Stimulated activated naive B cell treated with anti-CD40 and anti-IgM and Interleukin-4, amounts not matched to agents 10 μg/mL and 1 μg/mL and 100 μg/mL, for 72 hours (primary cell): ENCODE results near the gene DGKZ.

ENCODE experiments used
- ATAC-seq, 2 donors: fragments of 150-1000 bp; cut with Tn5 transposase; replicated peaks; 2 replicates each; pipeline ENCODE4 v1.10.0; 2021; ENCODE audit warnings: moderate library complexity in 1 of 2
- DNase-seq: peaks from one replicate; pipeline ENCODE4 v3.0.0; 2021
- H3K27ac Mint-ChIP-seq: one replicate; pipeline ENCODE4 v1.8.0; 2022; ENCODE audit warnings: mild to moderate bottlenecking, mixed read lengths
- H3K27me3 Mint-ChIP-seq, 2 donors: one replicate each; pipeline ENCODE4 v1.8.0; 2022; ENCODE audit warnings: mixed read lengths in 2 of 2
- H3K36me3 Mint-ChIP-seq, 2 donors: one replicate each; pipeline ENCODE4 v1.8.0; 2022; ENCODE audit warnings: mixed read lengths in 2 of 2, mild to moderate bottlenecking in 1 of 2
- H3K4me1 Mint-ChIP-seq, 2 donors: one replicate each; pipeline ENCODE4 v1.8.0; 2022; ENCODE audit warnings: mixed read lengths in 2 of 2, mild to moderate bottlenecking in 1 of 2
- H3K4me3 Mint-ChIP-seq, 2 donors: one replicate each; pipeline ENCODE4 v1.8.0; 2022; ENCODE audit warnings: mild to moderate bottlenecking in 2 of 2, mixed read lengths in 2 of 2, moderate library complexity in 1 of 2
- H3K9me3 Mint-ChIP-seq, 2 donors: one replicate each; pipeline ENCODE4 v1.8.0; 2022; ENCODE audit warnings: mixed read lengths in 2 of 2, mild to moderate bottlenecking in 1 of 2

Gene DGKZ

GRCh38 chr11:46315033-46315738 lies 32.1 kb upstream of the DGKZ start:
- Mint-ChIP-seq H3K9me3 (peaks cover 2 to 10% of the 10 kb centered on the region in 2 donors), H3K27ac (no peak overlapping the region), H3K36me3 (no peaks in the 10 kb centered on the region), H3K27me3 (peaks cover 11 to 17% of the 10 kb centered on the region in 2 donors), H3K4me3 (no peak overlapping the region), H3K4me1 (peaks cover 18 to 24% of the 10 kb centered on the region in 2 donors)
- peak; percentile 56 for DNase-seq
- peak; percentile 69 to 70 for ATAC-seq

- Mint-ChIP-seq H3K27me3 (peaks cover 6 to 17% of the 10 kb centered on the region in 2 donors), H3K4me3 (no peak overlapping the region), H3K27ac (no peak overlapping the region), H3K36me3 (peaks cover 0 to 1% of the 10 kb centered on the region in 2 donors), H3K4me1 (peaks cover 16 to 25% of the 10 kb centered on the region in 2 donors), H3K9me3 (peaks cover 3 to 10% of the 10 kb centered on the region in 2 donors)
- ATAC-seq, result no peak
- DNase-seq, result no peak
These were observed 31.3 kb upstream of the DGKZ start for GRCh38 chr11:46315783-46316563.

DNA sequence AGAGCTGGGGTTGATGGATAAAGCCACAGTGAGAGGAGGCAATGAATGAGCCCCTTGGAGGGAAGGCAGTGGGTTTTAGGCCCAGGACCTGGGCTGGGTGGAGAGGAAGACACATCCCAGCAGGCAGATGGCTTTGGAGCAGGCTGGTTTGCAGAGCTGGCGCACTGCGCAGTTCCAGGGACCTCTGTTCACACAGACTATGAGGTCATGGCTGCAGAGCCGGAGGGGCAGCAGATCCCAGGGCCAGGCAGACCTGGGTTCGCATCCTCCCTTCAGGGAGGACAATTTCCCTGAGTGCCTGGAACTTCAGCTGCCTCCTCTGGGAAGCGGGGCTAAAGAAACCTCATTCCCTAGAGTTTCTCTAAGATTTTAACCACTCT lies 28.2 kb upstream of the DGKZ start:
- Mint-ChIP-seq H3K36me3 (peaks cover 0 to 1% of the 10 kb centered on the region in 2 donors), H3K27me3 (peaks cover 6% of the 10 kb centered on the region in 2 donors), H3K27ac (peak overlapping the region; percentile 68), H3K9me3 (peaks cover 3 to 10% of the 10 kb centered on the region in 2 donors), H3K4me1 (peaks cover 16 to 25% of the 10 kb centered on the region in 2 donors), H3K4me3 (peak overlapping the region; percentile 54 to 66)
- ATAC-seq (no peak), DNase-seq (no peak)

- ATAC-seq (no peak), DNase-seq (no peak)
- Mint-ChIP-seq H3K4me3 (no peak overlapping the region), H3K4me1 (peaks cover 14 to 19% of the 10 kb centered on the region in 2 donors), H3K36me3 (peaks cover 0 to 1% of the 10 kb centered on the region in 2 donors), H3K27ac (no peak overlapping the region), H3K9me3 (peaks cover 3 to 10% of the 10 kb centered on the region in 2 donors), H3K27me3 (peaks cover 14 to 16% of the 10 kb centered on the region in 2 donors)
These were observed 25.5 kb upstream of the DGKZ start for GRCh38 chr11:46321757-46322156.

GRCh38 chr11:46322759-46323158 lies 24.5 kb upstream of the DGKZ start:
- no peak overlapping the region for H3K27ac Mint-ChIP-seq
- peaks cover 16 to 18% of the 10 kb centered on the region in 2 donors for H3K4me1 Mint-ChIP-seq
- DNase-seq (no peak), ATAC-seq (no peak)
- H3K4me3 Mint-ChIP-seq, result no peak overlapping the region
- peaks cover 3 to 10% of the 10 kb centered on the region in 2 donors for H3K9me3 Mint-ChIP-seq
- peaks cover 0 to 1% of the 10 kb centered on the region in 2 donors for H3K36me3 Mint-ChIP-seq
- H3K27me3 Mint-ChIP-seq, result peaks cover 20 to 23% of the 10 kb centered on the region in 2 donors

- Mint-ChIP-seq H3K4me3 (no peak overlapping the region), H3K27me3 (peaks cover 54 to 55% of the 10 kb centered on the region in 2 donors), H3K36me3 (no peaks in the 10 kb centered on the region), H3K4me1 (peaks cover 10 to 11% of the 10 kb centered on the region in 2 donors), H3K9me3 (no peaks in the 10 kb centered on the region), H3K27ac (no peak overlapping the region)
- no peak for DNase-seq
- ATAC-seq, result no peak
These were observed 20.3 kb upstream of the DGKZ start for GRCh38 chr11:46326813-46327416.

GRCh38 chr11:46327829-46328228 lies 19.4 kb upstream of the DGKZ start:
- ATAC-seq, result no peak

GRCh38 chr11:46330154-46330553 lies 17.1 kb upstream of the DGKZ start:
- no peaks in the 10 kb centered on the region for H3K9me3 Mint-ChIP-seq
- ATAC-seq, result no peak
- peaks cover 77 to 82% of the 10 kb centered on the region in 2 donors for H3K27me3 Mint-ChIP-seq
- H3K4me3 Mint-ChIP-seq, result no peak overlapping the region
- H3K27ac Mint-ChIP-seq, result no peak overlapping the region
- peaks cover 15 to 29% of the 10 kb centered on the region in 2 donors for H3K4me1 Mint-ChIP-seq
- no peak for DNase-seq
- no peaks in the 10 kb centered on the region for H3K36me3 Mint-ChIP-seq

More at GRCh38 chr11:46327829-46328228, 19.4 kb upstream of the DGKZ start:
- H3K27ac Mint-ChIP-seq, result no peak overlapping the region
- no peaks in the 10 kb centered on the region for H3K9me3 Mint-ChIP-seq
- no peaks in the 10 kb centered on the region for H3K36me3 Mint-ChIP-seq
- H3K4me3 Mint-ChIP-seq, result no peak overlapping the region
- DNase-seq, result no peak
- peaks cover 13 to 17% of the 10 kb centered on the region in 2 donors for H3K4me1 Mint-ChIP-seq
- peaks cover 58 to 61% of the 10 kb centered on the region in 2 donors for H3K27me3 Mint-ChIP-seq

- no peak overlapping the region for H3K27ac Mint-ChIP-seq
- H3K4me3 Mint-ChIP-seq, result no peak overlapping the region
- ATAC-seq (no peak), DNase-seq (no peak)
- H3K9me3 Mint-ChIP-seq, result no peaks in the 10 kb centered on the region
- peaks cover 15 to 29% of the 10 kb centered on the region in 2 donors for H3K4me1 Mint-ChIP-seq
- H3K36me3 Mint-ChIP-seq, result no peaks in the 10 kb centered on the region
- H3K27me3 Mint-ChIP-seq, result peaks cover 78 to 82% of the 10 kb centered on the region in 2 donors
These were observed 16.5 kb upstream of the DGKZ start for GRCh38 chr11:46330563-46331281.

- DNase-seq, result no peak
- H3K4me1 Mint-ChIP-seq, result peaks cover 14 to 29% of the 10 kb centered on the region in 2 donors
- ATAC-seq, result no peak
- peak overlapping the region in 1 of 2 donors; percentile 1 for H3K4me3 Mint-ChIP-seq
- peaks cover 78 to 83% of the 10 kb centered on the region in 2 donors for H3K27me3 Mint-ChIP-seq
- H3K9me3 Mint-ChIP-seq, result no peaks in the 10 kb centered on the region
- no peak overlapping the region for H3K27ac Mint-ChIP-seq
- H3K36me3 Mint-ChIP-seq, result no peaks in the 10 kb centered on the region
These were observed 15.8 kb upstream of the DGKZ start for GRCh38 chr11:46331282-46331984.

DNA sequence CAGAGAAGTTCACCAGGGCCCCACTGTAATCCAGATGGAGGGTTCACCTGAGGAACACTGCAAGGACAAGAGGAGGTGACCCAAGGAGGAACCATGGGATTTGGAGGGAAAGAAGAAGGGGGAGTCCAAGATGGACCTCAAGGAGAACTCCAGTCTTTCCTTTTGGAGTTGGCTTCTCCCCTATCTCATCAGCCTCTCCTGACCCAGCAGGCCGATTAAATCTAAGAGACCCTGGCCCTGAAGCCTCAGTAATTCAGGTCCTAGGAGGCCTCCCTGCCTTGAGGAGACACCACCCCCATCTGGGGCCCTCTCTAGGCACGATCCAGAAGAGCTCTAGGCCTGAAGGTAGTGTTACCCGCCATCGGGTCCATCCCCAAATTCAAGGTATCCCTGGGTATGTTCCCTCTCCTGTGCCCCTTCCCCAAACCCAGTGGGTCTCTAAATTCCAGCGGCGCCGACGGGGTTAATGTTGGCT lies 15.1 kb upstream of the DGKZ start:
- Mint-ChIP-seq H3K36me3 (no peaks in the 10 kb centered on the region), H3K9me3 (no peaks in the 10 kb centered on the region), H3K27ac (no peak overlapping the region), H3K4me1 (peaks cover 14 to 29% of the 10 kb centered on the region in 2 donors), H3K4me3 (peak overlapping the region; percentile 74 to 79), H3K27me3 (peaks cover 77 to 84% of the 10 kb centered on the region in 2 donors)
- DNase-seq, result no peak
- peak in 1 of 2 donors; percentile 3 for ATAC-seq

DNA sequence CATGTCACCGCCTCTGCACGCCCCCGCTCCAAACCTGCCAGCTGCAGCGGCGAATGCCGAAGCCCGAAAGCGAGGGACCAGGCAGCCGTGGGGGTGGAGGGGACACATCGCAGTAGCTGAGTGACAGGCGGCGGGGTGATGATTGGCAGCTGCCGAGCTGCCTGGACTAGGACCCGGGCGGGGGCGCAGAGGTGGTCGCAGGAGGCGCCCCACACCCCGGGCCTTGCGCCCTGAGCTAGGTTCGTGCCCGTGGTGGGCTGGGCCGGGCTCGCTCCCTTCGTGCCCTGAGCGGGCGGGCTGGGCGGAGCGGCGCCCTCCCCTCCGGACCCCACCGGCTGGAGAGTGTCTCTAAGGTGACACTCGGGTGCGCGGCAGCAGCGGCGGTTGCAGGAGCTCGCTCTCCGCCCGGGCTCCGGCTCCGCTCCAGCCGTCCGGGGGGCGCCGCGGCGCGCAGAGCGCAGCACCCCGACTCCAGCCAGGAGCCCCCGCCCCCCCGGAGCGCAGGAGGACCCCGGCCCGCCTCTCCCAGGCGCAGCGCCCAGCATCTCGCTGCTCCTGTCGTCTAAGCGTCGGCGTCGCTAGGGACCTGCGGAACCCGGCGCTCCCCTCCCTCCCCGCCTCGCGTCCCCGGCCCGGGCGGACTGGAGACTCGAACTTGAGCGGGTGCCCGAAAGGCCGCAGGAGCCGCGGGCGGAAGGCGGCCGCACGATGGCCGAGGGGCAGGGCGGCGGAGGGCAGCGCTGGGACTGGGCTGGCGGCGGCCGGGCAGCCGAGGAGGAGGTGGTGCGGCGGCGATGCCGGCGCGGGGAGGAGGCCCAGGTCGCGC lies 14.5 kb upstream of the DGKZ start:
- ATAC-seq (peak; percentile 51 to 53), DNase-seq (no peak)
- Mint-ChIP-seq H3K4me1 (peaks cover 11 to 29% of the 10 kb centered on the region in 2 donors), H3K36me3 (no peaks in the 10 kb centered on the region), H3K27ac (no peak overlapping the region), H3K4me3 (peak overlapping the region; percentile 74 to 79), H3K27me3 (peaks cover 77 to 86% of the 10 kb centered on the region in 2 donors), H3K9me3 (no peaks in the 10 kb centered on the region)
